GM18499 (cell line): ENCODE results near the gene HOXB13.
"Not testable (repeated sequence)": the region's sequence is repeated elsewhere in the genome, so short reads cannot be mapped to it uniquely, and the experiment has no call there.

Experiments
- ATAC-seq: cut with Tn5 transposase; IDR thresholded peaks from one replicate; pipeline ENCODE4 v1.9.1; 2021; ENCODE audit warnings: moderate number of reproducible peaks; ENCODE audit not compliant: insufficient read depth, unreplicated experiment

HOXB13 gene

DNA sequence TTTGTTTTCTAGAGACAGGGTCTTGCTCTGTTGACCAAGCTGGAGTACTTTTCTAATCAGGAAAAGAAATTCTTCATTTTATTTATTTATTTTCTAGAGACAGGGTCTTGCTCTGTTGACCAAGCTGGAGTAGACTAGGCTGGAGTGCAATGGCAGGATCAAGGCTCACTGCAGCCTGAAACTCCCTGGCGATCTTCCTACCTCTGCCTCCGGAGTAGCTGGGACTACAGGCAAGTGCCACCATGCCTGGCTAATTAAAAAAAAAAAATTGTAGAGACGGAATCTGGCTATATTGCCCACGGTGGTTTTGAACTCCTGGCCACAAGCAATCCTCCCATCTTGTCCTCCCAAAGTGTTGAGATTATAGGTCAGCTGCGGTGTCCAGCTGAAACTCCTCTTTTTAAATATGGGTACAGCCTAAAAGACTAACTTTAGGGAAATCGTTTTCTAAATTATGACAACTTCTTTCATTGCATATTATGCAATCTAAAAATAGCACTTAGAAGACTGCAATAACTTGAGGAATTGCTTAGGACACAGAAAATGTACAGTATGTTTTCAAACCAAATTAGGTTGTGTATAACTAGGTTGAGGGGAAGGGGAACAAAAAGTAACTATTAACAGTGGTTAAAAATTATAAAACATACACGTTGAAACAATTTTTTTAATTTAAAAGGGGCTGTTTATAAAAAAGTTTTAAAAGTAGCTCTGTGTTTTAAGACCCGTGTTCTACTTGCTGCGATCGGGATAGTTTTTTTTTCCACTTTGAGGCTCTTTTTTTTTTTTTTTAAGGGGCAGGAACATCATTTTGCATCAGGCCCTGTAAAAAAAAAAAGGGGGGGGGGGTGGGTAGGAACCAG is 11.0 kb downstream of the HOXB13 start:
- ATAC-seq, result no peak

DNA sequence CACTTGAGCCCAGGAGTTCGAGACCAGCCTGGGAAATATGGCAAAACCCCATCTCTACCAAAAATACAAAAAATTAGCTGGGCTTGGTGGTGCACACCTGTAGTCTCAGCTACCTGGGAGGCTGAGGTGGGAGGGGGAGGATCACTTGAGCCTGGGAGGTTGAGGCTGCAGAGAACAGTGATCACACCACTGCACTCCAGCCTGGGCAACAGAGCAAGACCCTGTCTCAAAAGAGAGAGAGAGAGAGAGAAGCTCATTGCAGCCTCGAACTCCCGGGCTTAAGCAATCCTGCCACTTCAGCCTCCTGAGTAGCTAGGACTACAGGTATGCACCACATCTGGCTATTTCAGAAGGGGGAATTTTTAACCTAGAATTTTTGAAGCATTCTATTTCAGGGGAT is 12.0 kb downstream of the HOXB13 start:
- not testable (repeated sequence) for ATAC-seq

DNA sequence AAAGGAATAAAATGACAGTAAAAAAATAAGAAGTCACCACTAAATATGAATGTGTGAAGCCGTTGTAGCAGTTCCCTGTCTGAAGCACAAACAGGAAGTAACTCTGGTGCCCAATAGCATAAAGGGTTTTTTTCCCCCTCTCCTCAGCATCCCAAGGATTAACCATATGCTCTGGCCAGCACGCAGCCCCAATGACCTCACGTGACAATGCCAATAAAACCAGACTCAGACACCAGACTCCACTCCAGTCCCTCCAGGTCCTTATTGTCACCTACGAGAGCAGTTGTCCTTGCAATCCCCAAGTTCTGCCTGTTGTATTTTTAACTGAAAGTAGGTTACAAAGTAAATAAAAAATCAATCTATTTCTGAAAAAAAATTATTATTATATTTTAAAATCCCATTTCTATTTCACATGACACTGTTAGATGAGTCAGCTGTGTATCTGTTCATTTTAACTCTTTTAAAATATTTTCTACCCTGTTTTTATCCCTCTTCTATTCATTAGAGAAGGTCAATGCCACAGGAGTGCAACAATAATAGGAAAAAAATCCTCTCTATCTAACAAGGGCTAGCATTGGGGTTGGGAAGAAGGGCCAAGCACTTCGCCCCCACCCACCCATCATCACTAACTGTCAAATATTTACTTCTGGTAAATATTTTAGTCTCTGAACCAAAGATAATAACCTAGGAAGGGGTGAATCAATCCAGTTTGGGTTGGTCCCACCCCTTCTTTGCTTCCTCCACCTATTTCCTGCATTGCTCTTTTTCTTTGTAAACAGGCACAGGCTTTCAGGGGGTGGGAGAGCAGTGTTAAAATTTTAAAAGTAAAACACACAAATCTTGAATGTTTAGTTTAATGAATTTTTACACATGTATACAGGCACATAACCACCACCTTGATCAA is 12.8 kb downstream of the HOXB13 start:
- no peak for ATAC-seq

DNA sequence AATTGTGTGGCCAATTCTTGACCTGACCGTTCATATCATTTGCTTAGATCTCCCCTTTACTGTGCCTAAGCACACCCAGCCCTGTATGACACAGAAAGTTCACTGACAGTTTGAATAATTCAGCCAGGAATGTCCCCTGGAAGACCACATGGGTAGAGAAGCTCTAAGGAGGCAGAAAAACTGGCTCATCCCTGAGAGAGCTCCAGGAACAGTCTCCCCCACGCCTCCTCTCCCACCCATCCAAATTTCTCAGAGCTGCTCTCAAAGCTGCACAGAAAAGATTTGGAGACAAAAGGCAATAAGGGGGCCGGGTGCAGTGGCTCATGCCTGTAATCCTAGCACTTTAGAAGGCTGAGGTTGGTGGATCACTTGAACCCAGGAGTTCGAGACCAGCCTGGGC is 17.4 kb downstream of the HOXB13 start:
- ATAC-seq, result no peak

DNA sequence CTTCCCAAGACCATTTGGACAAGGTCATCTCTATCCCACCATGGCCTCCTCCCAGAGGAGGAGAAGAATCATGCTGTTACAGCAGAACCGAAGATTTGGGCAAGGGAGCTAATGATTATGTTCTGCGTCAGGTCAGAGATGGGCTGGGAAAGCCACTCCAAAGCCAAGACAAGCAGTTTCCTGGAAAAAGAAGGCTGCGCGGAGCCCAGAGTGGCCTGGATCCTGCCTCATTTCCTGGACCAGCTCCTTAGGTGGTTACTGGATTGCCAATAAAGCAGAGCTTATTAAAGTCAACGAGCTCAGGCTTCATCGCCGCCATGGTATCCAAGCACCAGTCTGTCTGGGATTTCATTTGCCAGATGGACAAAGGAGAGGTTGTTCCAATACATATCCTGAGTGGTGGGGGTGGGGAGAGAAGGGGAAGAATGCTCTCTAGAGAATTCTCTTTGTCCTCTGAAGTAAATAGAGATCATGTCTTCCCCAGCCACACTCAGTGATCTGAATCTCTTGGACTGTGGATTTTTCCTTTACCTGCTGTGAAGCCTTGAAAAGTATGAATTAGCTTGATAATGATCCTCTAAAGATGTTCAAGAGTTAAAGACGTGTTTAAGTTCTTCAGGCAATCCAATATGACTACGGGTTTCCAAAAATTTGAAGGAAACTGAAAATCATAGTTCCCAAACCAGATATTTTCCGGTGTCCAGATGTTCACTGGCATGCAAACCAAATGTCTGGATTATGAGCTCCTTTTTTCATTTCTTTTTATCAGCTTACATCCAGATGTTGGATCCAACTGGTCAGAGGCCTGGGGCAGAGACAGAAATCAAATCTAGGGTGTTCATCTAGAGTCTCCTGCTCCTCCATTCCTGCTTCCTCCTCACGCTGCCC is 23.9 kb downstream of the HOXB13 start:
- ATAC-seq, result no peak

DNA sequence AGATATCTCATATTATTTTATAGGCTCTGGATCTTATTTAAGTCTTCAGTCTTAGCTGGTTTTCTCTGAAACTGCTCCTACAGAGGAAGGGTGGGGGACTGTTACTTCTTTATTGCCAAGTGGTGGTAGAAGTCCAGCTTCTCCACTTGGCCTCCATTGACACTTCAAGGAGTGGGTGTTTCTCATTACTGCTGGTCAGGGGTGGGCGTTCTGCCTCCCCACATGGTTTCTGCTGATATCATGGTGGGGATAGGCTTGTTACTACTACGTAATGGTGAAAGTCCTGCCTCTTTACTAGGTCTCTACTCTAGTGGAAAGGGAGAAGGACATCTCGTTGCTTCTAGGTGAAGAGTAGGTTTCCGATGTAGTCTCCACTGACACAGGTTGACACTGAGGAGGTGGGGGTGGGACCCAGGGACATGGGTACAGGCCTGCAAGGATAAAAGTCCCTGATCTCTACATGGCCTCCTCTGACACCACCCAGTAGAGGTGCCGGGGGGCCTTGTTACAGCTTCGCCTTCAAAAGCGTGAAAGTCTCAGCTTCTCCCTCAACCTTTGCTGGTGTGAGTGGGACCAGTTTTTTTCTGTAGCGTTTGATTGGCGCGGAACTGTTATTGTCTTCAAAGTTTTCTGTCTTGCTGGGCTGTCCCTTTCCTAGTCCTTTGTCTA is 26.6 kb downstream of the HOXB13 start:
- no peak for ATAC-seq

DNA sequence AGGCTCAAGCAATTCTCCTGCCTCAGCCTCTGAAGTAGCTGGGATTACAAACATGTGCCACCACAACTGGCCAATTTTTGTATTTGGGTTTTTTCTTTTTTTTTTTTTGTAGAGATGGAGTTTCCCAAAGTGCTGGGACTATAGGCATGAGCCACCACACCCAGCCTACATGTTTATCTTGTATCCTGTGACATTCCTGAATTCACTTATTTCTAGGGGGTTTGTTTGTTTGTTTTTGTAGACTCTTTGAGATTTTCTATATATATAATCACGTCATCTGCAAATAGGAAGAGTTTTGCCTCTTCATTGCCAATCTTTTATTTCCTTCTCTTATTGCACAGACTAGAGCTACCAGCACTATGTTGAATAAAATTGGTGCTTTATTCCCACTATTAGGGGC is 35.4 kb downstream of the HOXB13 start:
- ATAC-seq, result no peak

DNA sequence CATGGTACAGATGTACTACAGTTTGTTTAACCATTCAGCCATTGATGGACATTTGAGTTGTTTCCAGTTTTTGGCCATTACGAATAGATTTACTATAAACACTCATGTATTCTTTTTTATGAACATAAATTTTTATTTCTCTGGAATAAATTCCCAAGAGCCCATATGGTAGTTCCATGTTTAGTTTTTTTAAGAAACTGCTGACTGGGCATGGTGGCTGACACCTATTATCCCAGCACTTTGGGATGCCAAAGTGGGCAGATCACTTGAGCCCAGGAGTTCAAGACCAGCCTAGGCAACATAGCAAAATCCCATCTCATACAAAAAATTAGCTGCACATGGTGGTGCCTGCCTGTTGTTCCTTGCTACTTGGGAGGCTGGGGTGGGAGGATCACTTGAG is 36.5 kb downstream of the HOXB13 start:
- ATAC-seq, result no peak

DNA sequence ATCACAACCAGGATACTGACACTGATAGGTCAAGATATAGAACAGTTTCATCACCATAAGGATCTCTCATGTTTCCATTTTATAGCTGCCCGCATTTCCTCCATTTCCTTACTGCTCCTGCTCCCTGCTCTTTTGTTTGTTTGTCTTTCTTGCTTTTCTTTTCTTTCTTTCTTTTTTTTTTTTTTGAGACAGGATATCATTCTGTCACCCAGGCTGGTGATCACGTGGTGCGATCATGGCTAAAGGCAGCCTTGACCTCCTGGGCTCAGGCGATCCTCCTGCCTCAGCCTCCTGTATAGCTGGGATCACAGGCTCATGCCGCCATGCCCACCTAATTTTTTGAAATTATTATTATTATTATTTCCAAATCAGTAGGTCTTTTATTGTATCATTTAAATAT is 37.9 kb downstream of the HOXB13 start:
- no peak for ATAC-seq

DNA sequence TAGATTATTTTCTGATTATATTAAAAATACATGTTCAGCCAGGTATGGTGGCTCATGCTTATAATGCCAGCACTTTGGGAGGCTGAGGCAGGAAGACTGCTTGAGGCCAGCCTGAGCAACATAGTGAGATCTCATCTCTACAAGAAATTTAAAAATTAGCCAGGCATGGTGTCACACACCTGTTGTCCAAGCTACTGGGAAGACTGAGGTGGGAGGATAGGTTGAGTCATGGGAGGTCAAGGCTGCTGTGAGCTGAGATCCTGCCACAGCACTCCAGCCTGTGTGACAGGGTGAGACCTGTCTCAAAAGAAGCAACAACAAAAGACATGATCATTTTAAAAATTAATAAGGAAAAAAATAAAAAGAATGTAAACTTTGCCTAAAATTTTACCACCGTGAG is 46.9 kb downstream of the HOXB13 start:
- no peak for ATAC-seq

DNA sequence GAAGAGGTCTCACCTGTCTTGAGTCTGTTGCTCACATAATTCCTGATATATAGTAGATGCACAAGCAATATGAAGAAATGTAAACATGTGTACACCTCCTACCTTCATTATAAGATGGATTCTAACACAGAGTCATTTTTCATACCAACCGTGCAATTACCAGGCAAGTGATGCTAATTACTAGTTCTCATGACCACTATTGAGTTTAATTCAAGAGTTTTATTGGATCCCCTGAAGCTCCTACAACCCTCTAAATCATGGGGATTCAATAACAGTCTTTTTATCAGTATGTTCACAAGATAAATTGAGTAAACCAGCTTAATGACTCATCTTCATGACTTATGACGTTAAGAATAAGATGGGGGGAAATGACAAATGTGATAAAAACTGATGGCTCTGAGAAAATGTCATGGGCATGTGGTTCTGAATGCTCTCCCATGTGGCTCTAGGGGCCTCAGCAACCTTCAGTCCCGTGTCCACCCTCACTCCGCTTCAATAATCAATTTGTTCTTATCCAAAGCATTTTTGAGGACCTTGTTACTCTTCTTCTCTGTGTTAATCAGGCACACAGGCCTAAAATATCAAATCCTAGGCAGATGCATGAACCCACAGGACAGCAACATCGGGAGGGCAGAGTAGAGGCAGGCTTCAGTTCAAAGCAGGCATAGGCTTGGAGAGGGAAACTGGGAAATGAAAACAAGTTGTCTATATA is 49.0 kb downstream of the HOXB13 start:
- no peak for ATAC-seq

DNA sequence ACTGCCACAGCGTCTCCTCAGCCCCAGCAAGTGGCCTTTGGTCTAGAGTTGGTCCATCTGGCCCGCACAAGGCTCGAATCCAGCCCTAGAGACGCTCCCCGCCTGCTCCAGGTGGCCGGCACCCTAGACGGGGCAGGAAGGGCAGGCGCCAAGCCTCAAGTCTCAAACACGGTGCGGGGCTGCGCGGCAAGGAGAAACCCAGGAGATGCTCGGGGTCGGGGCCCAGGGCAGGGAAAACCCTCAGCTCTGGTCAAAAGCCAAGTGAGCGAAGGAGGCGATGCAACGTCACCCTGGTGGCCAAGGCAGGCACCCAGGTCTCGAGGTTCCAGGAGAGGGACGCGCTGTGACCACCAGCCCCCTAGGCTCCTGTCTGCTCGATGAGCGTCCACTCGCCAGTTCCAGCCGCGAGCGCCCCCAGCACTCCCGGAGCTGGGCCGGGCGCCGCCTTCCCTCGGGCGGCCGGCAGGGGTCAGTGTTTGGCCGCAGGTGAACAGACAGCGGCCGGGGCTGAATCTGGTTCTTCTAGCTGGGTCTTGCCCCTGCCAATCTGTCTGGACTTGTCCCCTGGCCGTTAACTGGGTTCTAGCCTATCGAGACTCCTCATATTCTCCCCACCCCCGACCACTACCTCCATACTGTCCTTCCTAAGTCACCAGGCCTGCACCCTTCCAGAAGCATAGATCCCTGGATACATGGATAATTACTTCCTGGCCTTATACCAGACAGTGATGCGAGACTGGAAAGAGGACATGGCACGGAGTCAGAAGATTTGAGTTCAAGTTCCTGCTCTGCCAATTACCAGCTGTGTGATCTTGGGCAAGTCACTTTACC is 50.2 kb downstream of the HOXB13 start:
- no peak for ATAC-seq

DNA sequence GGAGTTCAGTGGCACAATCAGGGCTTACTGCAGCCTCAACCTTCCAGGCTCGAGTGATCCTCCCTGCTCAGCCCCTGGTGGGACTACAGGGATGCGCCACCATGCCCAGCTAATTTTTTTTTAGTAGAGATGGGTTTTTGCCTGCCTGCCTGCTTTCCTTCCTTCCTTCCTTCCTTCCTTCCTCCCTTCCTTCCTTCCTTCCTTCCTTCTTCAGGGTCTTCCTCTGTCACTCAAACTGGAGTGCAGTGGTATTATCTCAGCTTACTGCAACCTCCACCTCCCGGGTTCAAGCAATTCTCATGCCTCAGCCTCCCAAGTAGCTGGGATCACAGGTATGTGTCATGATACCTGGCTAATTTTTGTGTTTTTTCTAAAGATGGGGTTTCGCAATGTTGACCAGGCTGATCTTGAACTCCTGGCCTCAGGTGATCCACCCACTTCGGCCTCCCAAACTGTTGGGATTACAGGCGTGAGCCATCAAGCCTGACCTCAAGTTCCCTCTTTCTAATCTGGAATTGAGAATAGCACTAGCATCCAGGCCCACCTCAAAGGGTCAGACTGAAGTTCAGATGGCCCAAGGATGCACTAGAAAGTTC is 51.5 kb downstream of the HOXB13 start:
- ATAC-seq, result no peak
